Mesenteric fat pad (tissue), 1 donor: ENCODE data around the gene INPP5A. TPM values are rescaled to one million over a fixed set of nuclear protein-coding genes. Genes with fewer than 3 reads are reported as not detected.
A peak's percentile ranks its signal among the peaks of the same experiment; 100 is the strongest.
"Not testable (repeated sequence)": the region's sequence is repeated elsewhere in the genome, so short reads cannot be mapped to it uniquely, and the experiment has no call there.

Experiments
- DNase-seq: peaks from one replicate; pipeline ENCODE4 v3.0.0-alpha.2; 2020; ENCODE audit warnings: low spot score
- total RNA-seq: library from RNA; stranded (reverse); fragmentation: NEBNext Ultra II Directional; extraction: Animal tissue kit (Norgen Biotek cat#: 25700); gene quantifications from one replicate; pipeline ENCODE4 v1.2.1, GENCODE V29; 2021
- donor health status: DM: yes; HTN: yes; CAD: no.

The INPP5A gene
- total RNA-seq, 1 donor from 2014 or later: 30.5 TPM

- DNase-seq: no peak
Observed at GRCh38 chr10:132559538-132559937, 22.0 kb downstream of the INPP5A start.

- no peak for DNase-seq
Observed at GRCh38 chr10:132560241-132560731, 22.7 kb downstream of the INPP5A start.

GRCh38 chr10:132562177-132562915 is 24.8 kb downstream of the INPP5A start:
- DNase-seq: no peak

GRCh38 chr10:132562916-132563456 is 25.4 kb downstream of the INPP5A start:
- no peak for DNase-seq

GRCh38 chr10:132563485-132564248 is 26.1 kb downstream of the INPP5A start:
- no peak for DNase-seq

GRCh38 chr10:132564249-132564605 is 26.6 kb downstream of the INPP5A start:
- DNase-seq: no peak

- no peak for DNase-seq
Observed at GRCh38 chr10:132564690-132565089, 27.1 kb downstream of the INPP5A start.

- no peak for DNase-seq
Observed at GRCh38 chr10:132565516-132566209, 28.1 kb downstream of the INPP5A start.

- no peak for DNase-seq
Observed at GRCh38 chr10:132566892-132567291, 29.3 kb downstream of the INPP5A start.

GRCh38 chr10:132570265-132570664 is 32.7 kb downstream of the INPP5A start:
- no peak for DNase-seq

GRCh38 chr10:132570771-132571649 is 33.4 kb downstream of the INPP5A start:
- DNase-seq: no peak

- DNase-seq: no peak
Observed at GRCh38 chr10:132571650-132572544, 34.3 kb downstream of the INPP5A start.

- DNase-seq: no peak
Observed at GRCh38 chr10:132572545-132572937, 35.0 kb downstream of the INPP5A start.

- not testable (repeated sequence) for DNase-seq
Observed at GRCh38 chr10:132572946-132573345, 35.4 kb downstream of the INPP5A start.

GRCh38 chr10:132574288-132574687 is 36.7 kb downstream of the INPP5A start:
- DNase-seq: no peak

- DNase-seq: peak; percentile 89
Observed at GRCh38 chr10:132574783-132575319, 37.3 kb downstream of the INPP5A start.

- DNase-seq: no peak
Observed at GRCh38 chr10:132575320-132576201, 38.0 kb downstream of the INPP5A start.

GRCh38 chr10:132576671-132577349 is 39.2 kb downstream of the INPP5A start:
- DNase-seq: no peak
